Measurements from ENCODE around the gene WDR36. TPM values are rescaled to one million over a fixed set of nuclear protein-coding genes. Genes with fewer than 3 reads are reported as not detected.

WDR36 gene
- total and polyA plus RNA-seq, 9 of the 15 experiments (the other 6 are each of a cell fraction or from before 2014, with no cell fraction given), result 25.7 to 68.0 (median 41.5) TPM

DNA sequence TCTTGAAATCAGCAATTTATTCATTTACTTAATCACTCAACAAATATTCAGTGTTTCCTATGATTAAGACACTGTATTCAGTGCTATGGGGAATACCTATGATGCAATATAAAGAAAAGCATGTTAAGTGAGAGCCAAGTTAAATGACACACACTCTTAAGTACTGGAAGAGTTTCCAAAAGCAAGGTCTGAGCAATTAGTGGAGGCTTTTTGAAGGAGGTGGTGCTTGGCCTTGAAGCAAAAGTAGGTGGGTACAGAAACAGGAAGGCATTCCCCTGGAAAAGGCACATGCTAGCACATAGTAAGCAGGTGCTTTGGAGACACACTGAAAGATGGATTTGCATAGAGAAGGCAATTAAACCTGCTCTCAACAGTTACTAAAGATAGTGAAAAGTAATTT, 16.6 kb upstream of the WDR36 start (continued):
- TF ChIP-seq, protein P1, sequence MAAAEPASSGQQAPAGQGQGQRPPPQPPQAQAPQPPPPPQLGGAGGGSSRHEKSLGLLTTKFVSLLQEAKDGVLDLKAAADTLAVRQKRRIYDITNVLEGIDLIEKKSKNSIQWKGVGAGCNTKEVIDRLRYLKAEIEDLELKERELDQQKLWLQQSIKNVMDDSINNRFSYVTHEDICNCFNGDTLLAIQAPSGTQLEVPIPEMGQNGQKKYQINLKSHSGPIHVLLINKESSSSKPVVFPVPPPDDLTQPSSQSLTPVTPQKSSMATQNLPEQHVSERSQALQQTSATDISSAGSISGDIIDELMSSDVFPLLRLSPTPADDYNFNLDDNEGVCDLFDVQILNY (CRISPR knock-in tag; IDR thresholded peaks at IDR 0.05), result no peak
- peak; percentile 26; the same call in 1 of the 2 replicates for TF ChIP-seq L3MBTL2 (IDR thresholded peaks at IDR 0.05)
- TF ChIP-seq GATA2 (CRISPR knock-in tag; IDR thresholded peaks at IDR 0.05), result no peak
- TF ChIP-seq ZNF707 (CRISPR knock-in tag; conservative IDR thresholded peaks at IDR 0.05), result no peak
- no peak for TF ChIP-seq NR4A1 (CRISPR knock-in tag; IDR thresholded peaks at IDR 0.05)
- no peak for TF ChIP-seq NR4A1 (tag; IDR thresholded peaks at IDR 0.05)
- no peak for TF ChIP-seq SUPT5H (IDR thresholded peaks at IDR 0.05)
- TF ChIP-seq, protein P2, sequence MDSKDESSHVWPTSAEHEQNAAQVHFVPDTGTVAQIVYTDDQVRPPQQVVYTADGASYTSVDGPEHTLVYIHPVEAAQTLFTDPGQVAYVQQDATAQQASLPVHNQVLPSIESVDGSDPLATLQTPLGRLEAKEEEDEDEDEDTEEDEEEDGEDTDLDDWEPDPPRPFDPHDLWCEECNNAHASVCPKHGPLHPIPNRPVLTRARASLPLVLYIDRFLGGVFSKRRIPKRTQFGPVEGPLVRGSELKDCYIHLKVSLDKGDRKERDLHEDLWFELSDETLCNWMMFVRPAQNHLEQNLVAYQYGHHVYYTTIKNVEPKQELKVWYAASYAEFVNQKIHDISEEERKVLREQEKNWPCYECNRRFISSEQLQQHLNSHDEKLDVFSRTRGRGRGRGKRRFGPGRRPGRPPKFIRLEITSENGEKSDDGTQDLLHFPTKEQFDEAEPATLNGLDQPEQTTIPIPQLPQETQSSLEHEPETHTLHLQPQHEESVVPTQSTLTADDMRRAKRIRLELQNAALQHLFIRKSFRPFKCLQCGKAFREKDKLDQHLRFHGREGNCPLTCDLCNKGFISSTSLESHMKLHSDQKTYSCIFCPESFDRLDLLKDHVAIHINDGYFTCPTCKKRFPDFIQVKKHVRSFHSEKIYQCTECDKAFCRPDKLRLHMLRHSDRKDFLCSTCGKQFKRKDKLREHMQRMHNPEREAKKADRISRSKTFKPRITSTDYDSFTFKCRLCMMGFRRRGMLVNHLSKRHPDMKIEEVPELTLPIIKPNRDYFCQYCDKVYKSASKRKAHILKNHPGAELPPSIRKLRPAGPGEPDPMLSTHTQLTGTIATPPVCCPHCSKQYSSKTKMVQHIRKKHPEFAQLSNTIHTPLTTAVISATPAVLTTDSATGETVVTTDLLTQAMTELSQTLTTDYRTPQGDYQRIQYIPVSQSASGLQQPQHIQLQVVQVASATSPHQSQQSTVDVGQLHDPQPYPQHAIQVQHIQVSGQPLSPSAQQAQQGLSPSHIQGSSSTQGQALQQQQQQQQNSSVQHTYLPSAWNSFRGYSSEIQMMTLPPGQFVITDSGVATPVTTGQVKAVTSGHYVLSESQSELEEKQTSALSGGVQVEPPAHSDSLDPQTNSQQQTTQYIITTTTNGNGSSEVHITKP (IDR thresholded peaks at IDR 0.05; ENCODE audit: partially characterized antibody), result no peak
- no peak for TF ChIP-seq POLR2G (IDR thresholded peaks at IDR 0.05; ENCODE audit: low read depth, low read length)
- no peak for TF ChIP-seq NR3C1 (CRISPR knock-in tag; IDR thresholded peaks at IDR 0.05)
- no peak for TF ChIP-seq ELF2 (CRISPR knock-in tag; IDR thresholded peaks at IDR 0.05)
- TF ChIP-seq KLF13 (tag; IDR thresholded peaks at IDR 0.05; ENCODE audit: borderline replicate concordance, low read depth), result no peak
- TF ChIP-seq MAZ (CRISPR knock-in tag; conservative IDR thresholded peaks at IDR 0.05 in 1 of 2, IDR thresholded peaks at IDR 0.05 in 1 of 2), result 0 out of 4 replicates have a peak, but pooled peaks of 1 of the 2 experiments have one; percentile 34
- TF ChIP-seq SRSF9 (IDR thresholded peaks at IDR 0.05; ENCODE audit: borderline replicate concordance, low read depth, low read length), result no peak
- TF ChIP-seq SMAD2 (IDR thresholded peaks at IDR 0.05; ENCODE audit: low read depth, low read length), result no peak
- TF ChIP-seq CEBPG (CRISPR knock-in tag; IDR thresholded peaks at IDR 0.05), result peak; percentile 66
- peak; percentile 85 to 96 for TF ChIP-seq CEBPG (tag; conservative IDR thresholded peaks at IDR 0.05 in 1 of 2, IDR thresholded peaks at IDR 0.05 in 1 of 2)
- no peak for TF ChIP-seq HDAC6 (IDR thresholded peaks at IDR 0.05; ENCODE audit: low read depth, low read length)
- no peak for TF ChIP-seq MAFG (tag; conservative IDR thresholded peaks at IDR 0.05)
- no peak for TF ChIP-seq BDP1 (IDR thresholded peaks at IDR 0.05; ENCODE audit: insufficient read depth, insufficient read length)
- no peak for TF ChIP-seq MYNN (IDR thresholded peaks at IDR 0.05)
- no peak for TF ChIP-seq MYNN (CRISPR knock-in tag; IDR thresholded peaks at IDR 0.05)
